ENCODE data around the gene TAF10.

The TAF10 gene

GRCh38 chr11:6612213-6613041 is at the start of gene TAF10:
TAF10 (minus strand) TSS chr11:6612216; CDS start chr11:6612189, 27 bp downstream.
- DNase-seq (ENCODE audit: low read depth, low spot score): peak; percentile 84

GRCh38 chr11:6660712-6661111 is 48.7 kb upstream of the TAF10 start:
- DNase-seq (ENCODE audit: low read depth, low spot score): no peak

GRCh38 chr11:6658647-6659046 is 46.6 kb upstream of the TAF10 start:
- DNase-seq (ENCODE audit: low read depth, low spot score): no peak

GRCh38 chr11:6657346-6657745 is 45.3 kb upstream of the TAF10 start:
- DNase-seq (ENCODE audit: low read depth, low spot score): no peak

- DNase-seq (ENCODE audit: low read depth, low spot score): no peak
Measured at GRCh38 chr11:6656936-6657335, 44.9 kb upstream of the TAF10 start.

- no peak for DNase-seq (ENCODE audit: low read depth, low spot score)
Measured at GRCh38 chr11:6656584-6656915, 44.5 kb upstream of the TAF10 start.

GRCh38 chr11:6655790-6656583 is 44.0 kb upstream of the TAF10 start, which contains the start of gene DCHS1:
DCHS1 (minus strand) TSS chr11:6655809; CDS start chr11:6641613, 14,196 bp downstream.
- no peak for DNase-seq (ENCODE audit: low read depth, low spot score)

GRCh38 chr11:6655020-6655789 is 43.2 kb upstream of the TAF10 start:
- DNase-seq (ENCODE audit: low read depth, low spot score): no peak

GRCh38 chr11:6654281-6655019 is 42.4 kb upstream of the TAF10 start:
- DNase-seq (ENCODE audit: low read depth, low spot score): no peak

- no peak for DNase-seq (ENCODE audit: low read depth, low spot score)
Measured at GRCh38 chr11:6653656-6654055, 41.6 kb upstream of the TAF10 start.

- no peak for DNase-seq (ENCODE audit: low read depth, low spot score)
Measured at GRCh38 chr11:6653097-6653496, 41.1 kb upstream of the TAF10 start.

GRCh38 chr11:6652182-6652581 is 40.2 kb upstream of the TAF10 start:
- no peak for DNase-seq (ENCODE audit: low read depth, low spot score)

GRCh38 chr11:6650980-6651379 is 39.0 kb upstream of the TAF10 start:
- no peak for DNase-seq (ENCODE audit: low read depth, low spot score)

- no peak for DNase-seq (ENCODE audit: low read depth, low spot score)
Measured at GRCh38 chr11:6650104-6650503, 38.1 kb upstream of the TAF10 start.

- DNase-seq (ENCODE audit: low read depth, low spot score): no peak
Measured at GRCh38 chr11:6648501-6648900, 36.5 kb upstream of the TAF10 start.

- no peak for DNase-seq (ENCODE audit: low read depth, low spot score)
Measured at GRCh38 chr11:6647836-6648235, 35.8 kb upstream of the TAF10 start.

GRCh38 chr11:6646918-6647679 is 35.1 kb upstream of the TAF10 start:
- no peak for DNase-seq (ENCODE audit: low read depth, low spot score)

- peak; percentile 44 for DNase-seq (ENCODE audit: low read depth, low spot score)
Measured at GRCh38 chr11:6646576-6646917, 34.5 kb upstream of the TAF10 start.

- peak; percentile 44 for DNase-seq (ENCODE audit: low read depth, low spot score)
Measured at GRCh38 chr11:6646071-6646470, 34.1 kb upstream of the TAF10 start.

- DNase-seq (ENCODE audit: low read depth, low spot score): no peak
Measured at GRCh38 chr11:6642957-6643356, 30.9 kb upstream of the TAF10 start.
